Measurements from ENCODE around the gene CCDC102A.

DNA sequence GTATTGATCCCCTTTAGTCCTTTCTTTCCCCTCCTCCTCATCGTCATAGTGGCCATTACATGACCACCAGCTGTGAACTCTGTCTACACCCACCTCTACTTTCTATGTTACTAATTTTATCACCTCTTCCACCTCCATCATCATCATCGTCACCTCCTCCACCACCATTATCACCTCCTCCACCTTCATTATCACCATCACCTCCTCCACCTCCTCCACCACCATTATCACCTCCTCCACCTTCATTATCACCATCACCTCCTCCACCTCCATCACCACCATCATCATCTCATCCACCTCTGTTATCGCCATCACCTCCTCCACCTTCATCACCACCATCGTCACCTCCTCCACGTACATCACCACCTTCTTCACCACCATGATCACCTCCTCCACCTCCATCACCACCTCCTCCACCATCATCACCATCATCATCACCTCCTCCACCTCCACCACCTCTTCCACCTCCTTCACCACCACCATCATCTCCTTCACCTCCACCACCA lies 31.9 kb upstream of the CCDC102A start:
- TF ChIP-seq, protein P1, sequence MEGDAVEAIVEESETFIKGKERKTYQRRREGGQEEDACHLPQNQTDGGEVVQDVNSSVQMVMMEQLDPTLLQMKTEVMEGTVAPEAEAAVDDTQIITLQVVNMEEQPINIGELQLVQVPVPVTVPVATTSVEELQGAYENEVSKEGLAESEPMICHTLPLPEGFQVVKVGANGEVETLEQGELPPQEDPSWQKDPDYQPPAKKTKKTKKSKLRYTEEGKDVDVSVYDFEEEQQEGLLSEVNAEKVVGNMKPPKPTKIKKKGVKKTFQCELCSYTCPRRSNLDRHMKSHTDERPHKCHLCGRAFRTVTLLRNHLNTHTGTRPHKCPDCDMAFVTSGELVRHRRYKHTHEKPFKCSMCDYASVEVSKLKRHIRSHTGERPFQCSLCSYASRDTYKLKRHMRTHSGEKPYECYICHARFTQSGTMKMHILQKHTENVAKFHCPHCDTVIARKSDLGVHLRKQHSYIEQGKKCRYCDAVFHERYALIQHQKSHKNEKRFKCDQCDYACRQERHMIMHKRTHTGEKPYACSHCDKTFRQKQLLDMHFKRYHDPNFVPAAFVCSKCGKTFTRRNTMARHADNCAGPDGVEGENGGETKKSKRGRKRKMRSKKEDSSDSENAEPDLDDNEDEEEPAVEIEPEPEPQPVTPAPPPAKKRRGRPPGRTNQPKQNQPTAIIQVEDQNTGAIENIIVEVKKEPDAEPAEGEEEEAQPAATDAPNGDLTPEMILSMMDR (IDR thresholded peaks at IDR 0.05; ENCODE audit: extremely low read depth in 1 of 2, insufficient read depth in 1 of 2, low read depth in 1 of 2, low read length in 2 of 2): no peak
- TF ChIP-seq POLR2A (IDR thresholded peaks at IDR 0.05; ENCODE audit: low read depth, low read length) (no peak), EZH2 (IDR thresholded peaks at IDR 0.05; ENCODE audit: borderline replicate concordance, low read depth, low read length, severe bottlenecking) (no peak), MYC (IDR thresholded peaks at IDR 0.05; ENCODE audit: low read depth, low read length) (no peak), FOS (IDR thresholded peaks at IDR 0.05; ENCODE audit: borderline replicate concordance, insufficient read depth, low read length) (no peak), JUN (IDR thresholded peaks at IDR 0.05; ENCODE audit: borderline replicate concordance, insufficient read depth, insufficient read length, low read depth) (no peak), POLR2AphosphoS5 (IDR thresholded peaks at IDR 0.05; ENCODE audit: insufficient read depth, low read depth, low read length) (no peak)
- TF ChIP-seq, protein P2, sequence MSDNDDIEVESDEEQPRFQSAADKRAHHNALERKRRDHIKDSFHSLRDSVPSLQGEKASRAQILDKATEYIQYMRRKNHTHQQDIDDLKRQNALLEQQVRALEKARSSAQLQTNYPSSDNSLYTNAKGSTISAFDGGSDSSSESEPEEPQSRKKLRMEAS (IDR thresholded peaks at IDR 0.05; ENCODE audit: insufficient read depth, insufficient read length): no peak

All from endothelial cell of umbilical vein (primary cell).